HL-60 (cell line): ENCODE data around the gene CHMP6.

Source experiments
- CTCF ChIP-seq: IDR thresholded peaks from one replicate; pipeline ENCODE4 v1.5.1; 2011; ENCODE audit warnings: low read length, control low read depth, inconsistent platforms; ENCODE audit not compliant: insufficient read depth
- GABPA ChIP-seq: IDR thresholded peaks from 2 replicates; pipeline ENCODE4 v1.6.1; 2012; ENCODE audit warnings: low read depth
- POLR2AphosphoS5 ChIP-seq: IDR thresholded peaks from 2 replicates; pipeline ENCODE4 v1.6.1; 2012; ENCODE audit warnings: low read depth
- REST ChIP-seq: IDR thresholded peaks from 2 replicates; pipeline ENCODE4 v1.6.1; 2012; ENCODE audit warnings: low read depth; ENCODE audit not compliant: insufficient replicate concordance

GRCh38 chr17:80943346-80944145, 48.1 kb upstream of the CHMP6 start:
- TF ChIP-seq CTCF (no peak), REST (no peak), POLR2AphosphoS5 (no peak), GABPA (no peak)
